K562 (cell line): ENCODE results near the gene CCT7.

ENCODE experiments used
- BRF2 ChIP-seq: IDR thresholded peaks from 3 replicates; pipeline ENCODE4 v1.6.1; 2011; ENCODE audit warnings: borderline replicate concordance, mild to moderate bottlenecking; ENCODE audit not compliant: insufficient read length, insufficient read depth
- CEBPB ChIP-seq: fragments of 450-650 bp; IDR thresholded peaks from 2 replicates; pipeline ENCODE4 v1.6.1; 2016; ENCODE audit warnings: missing genetic modification characterization, missing compliant biosample characterization
- EZH2 ChIP-seq: IDR thresholded peaks from 2 replicates; pipeline ENCODE4 v1.6.1; 2012; ENCODE audit warnings: low read depth, mild to moderate bottlenecking, inconsistent platforms, low read length, borderline replicate concordance
- GABPA ChIP-seq: fragments of 200-800 bp; sonication (Bioruptor generic); conservative IDR thresholded peaks from 2 replicates; pipeline ENCODE4 v1.6.1; 2016; ENCODE audit warnings: low read depth, missing genetic modification characterization, missing compliant biosample characterization
- HOMEZ ChIP-seq: fragments of 250-450 bp; sonication (Bioruptor Pico); IDR thresholded peaks from 2 replicates; pipeline ENCODE4 v1.4.0; 2020; ENCODE audit warnings: mild to moderate bottlenecking, moderate library complexity
- PHB ChIP-seq: fragments of 250-450 bp; sonication (Bioruptor Pico); IDR thresholded peaks from 2 replicates; pipeline ENCODE4 v1.5.0; 2021
- POLR2A ChIP-seq: fragments of 450-650 bp; conservative IDR thresholded peaks from 2 replicates; pipeline ENCODE4 v1.6.1; 2016
- RAD21 ChIP-seq, 2 experiments: fragments of 250-450 bp in 1 of 2; fragments of 450-650 bp in 1 of 2; sonication (Bioruptor Pico) in 1 of 2; formaldehyde crosslinking in 1 of 2; IDR thresholded peaks in 1 of 2; conservative IDR thresholded peaks in 1 of 2; 2 replicates each; pipeline versions ENCODE4 v1.4.0 to v1.8.0; 2020 to 2022; ENCODE audit warnings: mild to moderate bottlenecking in 2 of 2, moderate library complexity in 1 of 2
- SMARCA5 ChIP-seq: fragments of 450-650 bp; IDR thresholded peaks from 2 replicates; pipeline ENCODE4 v1.6.1; 2016
- ZBTB1 ChIP-seq: sonication (generic); formaldehyde crosslinking; IDR thresholded peaks from 2 replicates; pipeline ENCODE4 v1.8.1; 2023; ENCODE audit warnings: missing genetic modification reagents, low read depth, mild to moderate bottlenecking, borderline replicate concordance
- TF ChIP-seq, protein P1 (sequence below), 3 experiments: IDR thresholded peaks in 2 of 3; conservative IDR thresholded peaks in 1 of 3; 2 replicates each; pipeline ENCODE4 v1.5.1; 2011 to 2012; ENCODE audit warnings: low read length in 3 of 3, mild to moderate bottlenecking in 3 of 3, control low read depth in 2 of 3, improper control_type of control experiment in 1 of 3, inconsistent platforms in 1 of 3, low read depth in 1 of 3, mixed read lengths in 1 of 3, moderate library complexity in 1 of 3; ENCODE audit not compliant: insufficient read depth in 2 of 3

GRCh38 chr2:73269686-73270465 is 35.8 kb downstream of the CCT7 start:
- TF ChIP-seq, protein P1, sequence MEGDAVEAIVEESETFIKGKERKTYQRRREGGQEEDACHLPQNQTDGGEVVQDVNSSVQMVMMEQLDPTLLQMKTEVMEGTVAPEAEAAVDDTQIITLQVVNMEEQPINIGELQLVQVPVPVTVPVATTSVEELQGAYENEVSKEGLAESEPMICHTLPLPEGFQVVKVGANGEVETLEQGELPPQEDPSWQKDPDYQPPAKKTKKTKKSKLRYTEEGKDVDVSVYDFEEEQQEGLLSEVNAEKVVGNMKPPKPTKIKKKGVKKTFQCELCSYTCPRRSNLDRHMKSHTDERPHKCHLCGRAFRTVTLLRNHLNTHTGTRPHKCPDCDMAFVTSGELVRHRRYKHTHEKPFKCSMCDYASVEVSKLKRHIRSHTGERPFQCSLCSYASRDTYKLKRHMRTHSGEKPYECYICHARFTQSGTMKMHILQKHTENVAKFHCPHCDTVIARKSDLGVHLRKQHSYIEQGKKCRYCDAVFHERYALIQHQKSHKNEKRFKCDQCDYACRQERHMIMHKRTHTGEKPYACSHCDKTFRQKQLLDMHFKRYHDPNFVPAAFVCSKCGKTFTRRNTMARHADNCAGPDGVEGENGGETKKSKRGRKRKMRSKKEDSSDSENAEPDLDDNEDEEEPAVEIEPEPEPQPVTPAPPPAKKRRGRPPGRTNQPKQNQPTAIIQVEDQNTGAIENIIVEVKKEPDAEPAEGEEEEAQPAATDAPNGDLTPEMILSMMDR (IDR thresholded peaks at IDR 0.05 in 2 of 3, conservative IDR thresholded peaks at IDR 0.05 in 1 of 3; ENCODE audit: insufficient read depth in 2 of 3, low read depth in 1 of 3, low read length in 3 of 3) = no peak
- TF ChIP-seq RAD21 (CRISPR knock-in tag; conservative IDR thresholded peaks at IDR 0.05 in 1 of 2, IDR thresholded peaks at IDR 0.05 in 1 of 2) = no peak
- TF ChIP-seq CEBPB (tag) = no peak
- TF ChIP-seq PHB (CRISPR knock-in tag) = no peak
- no peak for TF ChIP-seq SMARCA5
- TF ChIP-seq ZBTB1 (CRISPR knock-in tag) = no peak
- TF ChIP-seq EZH2 = no peak
- no peak for TF ChIP-seq BRF2
- no peak for TF ChIP-seq POLR2A
- TF ChIP-seq HOMEZ (CRISPR knock-in tag) = no peak
- TF ChIP-seq GABPA (tag) = no peak
